SK-N-SH treated with all-trans-retinoic acid at 6 μM for 48 hours (cell line): ENCODE measurements around the gene GOT1.

Source experiments
- ATAC-seq: fragments of 200-7000 bp; cut with Tn5 transposase; 3 replicates; pipeline ENCODE4 v1.9.1; 2020; ENCODE audit warnings: mild to moderate bottlenecking, moderate library complexity
- ARNTL ChIP-seq: fragments of 450-650 bp; formaldehyde crosslinking; IDR thresholded peaks from 2 replicates; pipeline ENCODE4 v1.5.0; 2020; ENCODE audit warnings: low read depth, mild to moderate bottlenecking, moderate library complexity, borderline replicate concordance
- BACH2 ChIP-seq: fragments of 250-450 bp; sonication (Bioruptor Pico); IDR thresholded peaks from 2 replicates; pipeline ENCODE4 v1.9.0; 2021; ENCODE audit warnings: mild to moderate bottlenecking, borderline replicate concordance
- CSDC2 ChIP-seq: fragments of 250-450 bp; sonication (Bioruptor Pico); IDR thresholded peaks from 2 replicates; pipeline ENCODE4 v1.5.0; 2020; ENCODE audit warnings: mild to moderate bottlenecking, moderate library complexity
- CSRNP3 ChIP-seq: fragments of 250-450 bp; sonication (Bioruptor Pico); IDR thresholded peaks from 2 replicates; pipeline ENCODE4 v1.5.1; 2021; ENCODE audit warnings: mild to moderate bottlenecking, moderate library complexity
- ISL1 ChIP-seq: fragments of 250-450 bp; sonication (Bioruptor Pico); IDR thresholded peaks from 2 replicates; pipeline ENCODE4 v2.1.2; 2022; ENCODE audit warnings: mild to moderate bottlenecking, moderate library complexity
- OSR1 ChIP-seq: fragments of 250-450 bp; sonication (Bioruptor Pico); IDR thresholded peaks from 2 replicates; pipeline ENCODE4 v1.8.0; 2022; ENCODE audit warnings: moderate library complexity, mild to moderate bottlenecking, inconsistent platforms
- PATZ1 ChIP-seq: fragments of 250-450 bp; sonication (Bioruptor Pico); IDR thresholded peaks from 2 replicates; pipeline ENCODE4 v1.8.0; 2020; ENCODE audit warnings: mild to moderate bottlenecking, moderate library complexity, borderline replicate concordance
- PPARA ChIP-seq: fragments of 250-450 bp; sonication (Bioruptor Pico); IDR thresholded peaks from 2 replicates; pipeline ENCODE4 v1.5.0; 2020; ENCODE audit warnings: mild to moderate bottlenecking, borderline replicate concordance
- SNAI2 ChIP-seq: fragments of 250-450 bp; sonication (Bioruptor Pico); IDR thresholded peaks from 2 replicates; pipeline ENCODE4 v1.5.0; 2020; ENCODE audit warnings: mild to moderate bottlenecking, moderate library complexity
- TCF4 ChIP-seq: fragments of 250-450 bp; sonication (Bioruptor Pico); IDR thresholded peaks from 2 replicates; pipeline ENCODE4 v1.8.0; 2021; ENCODE audit warnings: mild to moderate bottlenecking, moderate library complexity, borderline replicate concordance
- TOX ChIP-seq: fragments of 250-450 bp; sonication (Bioruptor Pico); IDR thresholded peaks from 2 replicates; pipeline ENCODE4 v1.8.0; 2021; ENCODE audit warnings: mild to moderate bottlenecking, moderate library complexity, borderline replicate concordance
- TSHZ2 ChIP-seq: fragments of 250-450 bp; sonication (Bioruptor Pico); IDR thresholded peaks from 2 replicates; pipeline ENCODE4 v1.5.0; 2020; ENCODE audit warnings: mild to moderate bottlenecking, moderate library complexity
- ZC3H10 ChIP-seq: fragments of 250-450 bp; sonication (Bioruptor Pico); IDR thresholded peaks from 2 replicates; pipeline ENCODE4 v1.5.1; 2021; ENCODE audit warnings: mild to moderate bottlenecking, moderate library complexity
- ZFP30 ChIP-seq: fragments of 450-650 bp; formaldehyde crosslinking; IDR thresholded peaks from 2 replicates; pipeline ENCODE4 v1.5.0; 2022; ENCODE audit warnings: mild to moderate bottlenecking, moderate library complexity
- ZNF70 ChIP-seq: fragments of 450-650 bp; formaldehyde crosslinking; IDR thresholded peaks from 2 replicates; pipeline ENCODE4 v1.5.0; 2020; ENCODE audit warnings: mild to moderate bottlenecking, moderate library complexity
- ZNF8 ChIP-seq: fragments of 450-650 bp; formaldehyde crosslinking; IDR thresholded peaks from 2 replicates; pipeline ENCODE4 v1.5.0; 2020; ENCODE audit warnings: mild to moderate bottlenecking, moderate library complexity
- TF ChIP-seq, protein P1 (sequence below): fragments of 250-450 bp; sonication (Bioruptor Pico); IDR thresholded peaks from 2 replicates; pipeline ENCODE4 v1.8.0; 2021; ENCODE audit warnings: low read depth, mild to moderate bottlenecking, moderate library complexity, borderline replicate concordance

GOT1 gene

GRCh38 chr10:99456207-99456930, 25.9 kb upstream of the GOT1 start (continued):
- TF ChIP-seq TSHZ2 (no peak), ZC3H10 (CRISPR knock-in tag) (no peak), PATZ1 (CRISPR knock-in tag) (no peak), CSRNP3 (CRISPR knock-in tag) (no peak), ZFP30 (CRISPR knock-in tag) (no peak), CSDC2 (CRISPR knock-in tag) (no peak), ZNF8 (CRISPR knock-in tag) (no peak), OSR1 (CRISPR knock-in tag) (no peak)

DNA sequence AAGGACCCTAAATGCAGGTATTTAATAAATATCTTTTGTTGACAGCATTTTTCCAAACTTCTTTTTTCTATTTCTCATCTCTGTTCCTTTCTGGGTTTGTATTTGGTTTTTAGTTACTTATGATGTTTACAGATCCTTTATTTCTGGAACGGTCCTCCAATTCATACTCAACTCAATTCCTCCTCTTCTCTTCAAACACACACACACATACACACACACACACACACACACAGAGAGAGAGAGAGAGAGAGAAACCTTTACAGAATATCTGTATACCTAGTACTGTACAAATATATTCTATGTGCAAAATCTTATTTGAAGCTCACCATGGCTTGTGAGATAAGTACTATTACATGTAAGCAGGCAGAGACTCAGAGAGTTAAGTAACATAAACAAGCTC, 21.6 kb upstream of the GOT1 start:
- no peak for TF ChIP-seq TCF4 (CRISPR knock-in tag)
- no peak for TF ChIP-seq BACH2 (CRISPR knock-in tag)
- TF ChIP-seq SNAI2, result no peak
- TF ChIP-seq CSDC2 (CRISPR knock-in tag), result no peak
- no peak for TF ChIP-seq PPARA (CRISPR knock-in tag)
- TF ChIP-seq TOX (CRISPR knock-in tag), result no peak
- no peak for TF ChIP-seq ISL1
- no peak for TF ChIP-seq OSR1 (CRISPR knock-in tag)
- no peak for TF ChIP-seq ARNTL (CRISPR knock-in tag)
- no peak for TF ChIP-seq TSHZ2
- no peak for TF ChIP-seq PATZ1 (CRISPR knock-in tag)
- TF ChIP-seq ZNF70 (CRISPR knock-in tag), result no peak
- TF ChIP-seq, protein P1, sequence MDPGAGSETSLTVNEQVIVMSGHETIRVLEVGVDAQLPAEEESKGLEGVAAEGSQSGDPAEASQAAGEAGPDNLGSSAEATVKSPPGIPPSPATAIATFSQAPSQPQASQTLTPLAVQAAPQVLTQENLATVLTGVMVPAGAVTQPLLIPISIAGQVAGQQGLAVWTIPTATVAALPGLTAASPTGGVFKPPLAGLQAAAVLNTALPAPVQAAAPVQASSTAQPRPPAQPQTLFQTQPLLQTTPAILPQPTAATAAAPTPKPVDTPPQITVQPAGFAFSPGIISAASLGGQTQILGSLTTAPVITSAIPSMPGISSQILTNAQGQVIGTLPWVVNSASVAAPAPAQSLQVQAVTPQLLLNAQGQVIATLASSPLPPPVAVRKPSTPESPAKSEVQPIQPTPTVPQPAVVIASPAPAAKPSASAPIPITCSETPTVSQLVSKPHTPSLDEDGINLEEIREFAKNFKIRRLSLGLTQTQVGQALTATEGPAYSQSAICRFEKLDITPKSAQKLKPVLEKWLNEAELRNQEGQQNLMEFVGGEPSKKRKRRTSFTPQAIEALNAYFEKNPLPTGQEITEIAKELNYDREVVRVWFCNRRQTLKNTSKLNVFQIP, result no peak
- TF ChIP-seq ZNF8 (CRISPR knock-in tag), result no peak
- ATAC-seq, result no peak
